ENCODE measurements around the gene MBD6.
"Not testable (repeated sequence)": the region's sequence is repeated elsewhere in the genome, so short reads cannot be mapped to it uniquely, and the experiment has no call there.

The MBD6 gene

DNA sequence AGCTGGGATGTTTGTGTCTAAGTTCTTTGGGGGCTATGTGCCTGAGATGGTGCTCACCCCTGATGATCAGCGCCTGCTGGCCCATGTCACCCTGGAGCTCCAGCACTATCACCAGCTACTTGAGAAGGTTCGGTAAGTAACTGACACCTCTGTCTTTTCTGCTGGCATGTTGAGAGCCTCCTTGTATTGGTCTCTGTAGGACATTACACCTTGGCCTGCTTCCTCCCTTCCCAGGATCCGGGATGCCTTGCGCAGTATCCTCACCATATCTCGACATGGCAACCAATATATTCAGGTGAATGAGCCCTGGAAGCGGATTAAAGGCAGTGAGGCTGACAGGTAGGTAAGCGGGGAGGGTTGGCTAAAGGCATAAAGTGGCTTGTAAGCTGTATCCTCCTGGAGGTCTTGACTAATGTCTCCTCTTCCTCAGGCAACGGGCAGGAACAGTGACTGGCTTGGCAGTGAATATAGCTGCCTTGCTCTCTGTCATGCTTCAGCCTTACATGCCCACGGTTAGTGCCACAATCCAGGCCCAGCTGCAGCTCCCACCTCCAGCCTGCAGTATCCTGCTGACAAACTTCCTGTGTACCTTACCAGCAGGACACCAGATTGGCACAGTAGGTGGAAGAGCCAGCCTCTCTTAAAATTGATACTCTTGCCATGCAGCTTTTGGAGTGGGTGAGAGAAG, 7.8 kb upstream of the MBD6 start:
- DNase-seq (ENCODE audit: low read depth in 3 of 3), result no peak

DNA sequence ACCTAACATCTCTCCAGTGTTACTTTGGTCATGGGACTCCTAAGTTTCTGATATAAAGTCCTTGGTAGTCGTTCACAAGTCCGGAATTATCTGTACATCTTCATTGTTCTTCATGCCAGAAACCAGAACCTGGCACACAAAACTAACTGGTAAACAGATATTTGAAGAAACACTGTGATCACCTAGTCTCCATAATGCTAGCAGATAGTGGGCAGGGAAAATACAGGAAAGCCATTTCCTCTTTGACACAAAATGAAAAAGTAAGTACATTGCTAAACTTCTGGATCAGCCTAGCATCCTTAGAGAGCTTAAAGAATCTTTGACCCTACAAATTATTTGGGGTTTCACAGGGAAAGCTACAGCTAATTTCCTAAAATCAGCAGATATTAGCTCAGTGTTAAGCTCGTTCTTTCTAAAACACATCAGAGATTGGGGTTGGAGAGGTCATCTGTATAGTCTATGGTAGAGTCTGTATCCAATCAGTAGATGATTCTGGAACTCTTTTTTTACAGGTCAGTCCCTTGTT, 7.2 kb upstream of the MBD6 start:
- DNase-seq (ENCODE audit: low read depth in 3 of 3), result no peak

DNA sequence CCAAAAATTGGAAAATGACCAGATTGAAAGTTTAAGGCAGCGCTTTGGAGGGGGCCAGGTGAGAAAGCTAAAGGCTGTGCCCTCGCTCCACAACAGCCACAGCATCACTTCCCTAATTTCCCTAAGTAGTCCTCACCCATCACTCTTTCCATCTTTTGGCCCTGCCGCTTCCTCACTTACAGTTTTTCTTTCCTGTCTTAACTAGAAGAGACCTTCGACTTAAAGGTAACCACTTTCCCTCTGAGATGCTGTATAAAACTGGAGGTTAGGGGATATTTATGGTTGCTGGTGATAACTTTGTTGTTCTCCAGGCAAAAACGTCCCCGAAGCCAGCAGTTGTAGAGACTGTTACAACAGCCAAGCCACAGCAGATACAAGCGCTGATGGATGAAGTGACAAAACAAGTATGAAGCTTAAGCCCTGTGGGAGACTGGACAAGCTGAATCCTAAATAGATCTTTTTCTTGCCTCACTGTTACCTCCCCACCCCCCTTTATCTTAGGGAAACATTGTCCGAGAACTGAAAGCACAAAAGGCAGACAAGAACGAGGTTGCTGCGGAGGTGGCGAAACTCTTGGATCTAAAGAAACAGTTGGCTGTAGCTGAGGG, 6.6 kb upstream of the MBD6 start:
- no peak for DNase-seq (ENCODE audit: low read depth in 3 of 3)

DNA sequence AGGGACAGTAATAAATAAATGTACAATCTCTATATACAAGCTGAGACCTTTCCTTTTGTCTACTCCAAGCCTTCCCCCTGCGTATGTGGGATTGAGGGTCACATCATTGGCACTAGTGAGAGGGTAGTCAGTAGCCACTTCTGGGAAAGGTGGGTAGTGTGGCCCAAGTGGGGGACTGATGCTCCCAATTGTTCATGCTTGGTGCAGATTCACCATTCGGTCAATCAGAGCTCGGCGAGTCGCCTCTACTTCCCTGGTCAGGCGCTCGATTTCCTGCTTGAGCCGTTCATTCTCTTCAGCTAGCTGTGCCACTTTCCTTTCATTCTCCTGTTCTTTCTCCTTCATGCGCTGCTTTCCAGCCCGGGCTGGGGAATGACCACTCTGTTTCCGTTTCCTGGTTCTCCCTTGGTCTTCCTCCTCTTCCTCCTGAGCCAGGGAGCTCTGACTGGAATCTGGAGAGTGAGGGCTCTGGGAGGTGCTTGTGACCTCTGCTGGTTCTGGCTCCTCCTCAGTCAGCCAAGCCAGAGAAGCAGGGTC, 5.9 kb upstream of the MBD6 start:
- DNase-seq (ENCODE audit: low read depth in 3 of 3), result no peak

DNA sequence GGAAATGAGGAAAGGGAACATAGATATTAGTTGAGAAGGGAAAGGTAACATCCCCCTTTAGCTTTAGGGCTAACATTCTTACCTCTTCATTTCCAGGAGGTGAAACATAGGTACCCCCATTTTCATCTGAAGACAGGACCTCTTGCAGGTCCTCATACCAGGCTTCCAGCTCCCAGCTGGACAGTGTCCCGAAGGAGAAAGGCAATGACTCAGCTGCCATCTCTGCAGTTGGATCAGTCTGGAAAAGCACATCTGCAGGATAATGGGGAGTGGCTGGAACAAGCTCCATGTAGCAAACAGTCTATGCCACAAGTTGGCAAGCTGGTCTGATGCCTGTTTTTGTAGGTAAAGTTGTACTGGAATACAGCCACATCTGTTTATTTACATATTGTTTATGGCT, 5.4 kb upstream of the MBD6 start:
- no peak for DNase-seq (ENCODE audit: low read depth in 3 of 3)

DNA sequence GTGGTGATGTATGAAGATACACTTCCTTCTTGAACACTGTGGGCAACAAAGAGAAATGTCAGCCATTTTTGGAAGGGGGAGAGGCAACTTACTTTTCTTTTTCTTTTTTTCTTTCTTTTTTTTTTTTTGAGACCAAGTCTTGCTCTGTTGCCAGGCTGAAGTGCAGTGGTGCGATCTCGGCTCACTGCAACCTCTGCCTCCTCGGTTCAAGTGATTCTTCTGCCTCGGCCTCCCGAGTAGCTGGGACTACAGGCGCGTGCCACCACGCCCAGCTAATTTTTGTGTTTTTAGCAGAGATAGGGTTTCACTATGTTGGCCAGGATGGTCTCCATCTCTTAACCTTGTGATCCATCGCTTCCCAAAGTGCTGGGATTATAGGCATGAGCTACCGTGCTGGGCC, 4.9 kb upstream of the MBD6 start:
- not testable (repeated sequence) for DNase-seq (ENCODE audit: low read depth in 3 of 3)

DNA sequence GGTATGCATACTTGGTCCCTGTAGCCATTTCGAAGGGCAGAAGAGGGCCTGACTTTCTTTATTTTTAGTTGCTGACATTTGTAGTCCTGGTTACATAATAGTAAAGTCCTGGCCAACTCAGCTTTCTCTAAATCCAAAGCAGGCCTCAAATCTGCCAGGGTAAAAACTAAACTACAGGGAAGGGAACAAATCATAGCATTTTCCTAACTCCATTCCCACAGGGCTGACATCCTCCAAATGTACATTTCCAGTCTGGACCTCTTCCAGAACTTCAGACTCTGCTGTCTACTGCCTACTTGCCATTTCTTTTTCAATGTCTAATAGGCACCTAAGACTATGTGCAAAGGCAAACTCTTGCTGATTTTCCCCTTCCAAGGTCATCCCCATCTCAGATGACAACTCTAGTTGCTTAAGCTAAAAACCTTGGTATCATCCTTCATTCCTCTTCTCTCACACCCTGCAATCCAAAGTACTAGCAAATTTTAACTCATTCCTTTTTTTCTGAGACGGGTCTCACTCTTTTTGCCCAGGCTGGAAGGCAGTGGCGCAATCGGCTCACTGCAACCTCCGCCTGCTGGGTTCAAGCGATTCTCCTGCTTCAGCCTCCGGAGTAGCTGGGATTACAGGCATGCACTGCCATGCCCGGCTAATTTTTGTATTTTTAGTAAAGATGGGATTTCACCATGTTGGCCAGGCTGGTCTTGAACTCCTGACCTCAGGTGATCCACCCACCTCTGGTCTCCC, 4.3 kb upstream of the MBD6 start:
- DNase-seq (ENCODE audit: low read depth in 3 of 3), result no peak

DNA sequence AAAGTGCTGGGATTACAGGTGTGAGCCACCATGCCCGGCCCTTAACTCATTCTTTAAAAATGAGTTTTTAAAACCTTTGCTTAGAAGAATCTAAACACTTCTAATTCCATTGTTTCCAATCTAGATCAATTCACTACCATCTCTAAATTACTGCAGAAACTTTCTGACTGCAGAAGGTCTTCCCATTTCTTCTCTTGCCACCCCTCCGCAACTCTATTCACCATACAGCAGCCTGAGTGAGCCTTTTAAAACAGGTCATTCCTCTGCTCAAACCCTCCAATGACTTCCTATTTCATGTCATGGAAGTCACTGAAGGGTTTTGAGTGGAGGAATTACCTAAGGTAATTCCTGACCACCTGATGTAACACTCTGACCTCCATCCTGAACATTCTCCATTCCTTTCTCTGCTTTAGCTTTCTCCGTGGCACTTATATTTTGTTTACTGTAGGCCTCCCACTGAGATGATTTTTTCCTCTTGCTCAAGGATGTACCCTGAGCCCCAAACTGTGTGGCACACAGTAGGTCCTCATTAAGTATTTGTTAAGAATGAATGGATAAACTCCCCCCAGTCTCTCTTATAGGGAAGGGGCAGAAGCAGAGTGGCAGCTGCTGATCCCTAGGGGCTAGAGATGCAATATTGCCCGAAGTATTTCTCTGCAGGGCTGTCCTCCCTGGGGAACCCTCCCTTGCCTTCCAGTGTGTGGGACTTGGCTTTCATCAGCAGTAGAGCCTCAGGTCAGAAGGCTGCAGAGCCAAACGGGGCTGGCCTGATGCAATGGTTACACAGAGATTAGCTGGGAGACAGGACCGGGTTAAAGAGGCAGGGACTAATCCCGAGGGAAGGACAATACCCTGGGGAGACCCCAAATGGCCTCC, 3.5 kb upstream of the MBD6 start:
- peak in 1 of 3 donors; percentile 19 for DNase-seq (ENCODE audit: low read depth in 3 of 3)

DNA sequence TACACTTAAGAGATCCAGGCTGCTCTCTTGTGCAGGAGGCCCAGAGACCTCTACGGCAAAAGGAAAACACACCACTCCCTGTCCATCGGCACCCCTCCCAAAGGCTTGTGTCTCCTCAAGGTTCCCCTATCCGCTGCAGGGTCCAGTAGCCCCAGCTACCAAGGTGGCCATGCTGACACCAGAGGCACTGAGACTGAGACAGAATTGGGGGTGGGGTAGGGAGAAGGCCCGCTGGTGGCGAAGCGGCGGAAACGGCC, 2.9 kb upstream of the MBD6 start:
- DNase-seq (ENCODE audit: low read depth in 3 of 3), result no peak

DNA sequence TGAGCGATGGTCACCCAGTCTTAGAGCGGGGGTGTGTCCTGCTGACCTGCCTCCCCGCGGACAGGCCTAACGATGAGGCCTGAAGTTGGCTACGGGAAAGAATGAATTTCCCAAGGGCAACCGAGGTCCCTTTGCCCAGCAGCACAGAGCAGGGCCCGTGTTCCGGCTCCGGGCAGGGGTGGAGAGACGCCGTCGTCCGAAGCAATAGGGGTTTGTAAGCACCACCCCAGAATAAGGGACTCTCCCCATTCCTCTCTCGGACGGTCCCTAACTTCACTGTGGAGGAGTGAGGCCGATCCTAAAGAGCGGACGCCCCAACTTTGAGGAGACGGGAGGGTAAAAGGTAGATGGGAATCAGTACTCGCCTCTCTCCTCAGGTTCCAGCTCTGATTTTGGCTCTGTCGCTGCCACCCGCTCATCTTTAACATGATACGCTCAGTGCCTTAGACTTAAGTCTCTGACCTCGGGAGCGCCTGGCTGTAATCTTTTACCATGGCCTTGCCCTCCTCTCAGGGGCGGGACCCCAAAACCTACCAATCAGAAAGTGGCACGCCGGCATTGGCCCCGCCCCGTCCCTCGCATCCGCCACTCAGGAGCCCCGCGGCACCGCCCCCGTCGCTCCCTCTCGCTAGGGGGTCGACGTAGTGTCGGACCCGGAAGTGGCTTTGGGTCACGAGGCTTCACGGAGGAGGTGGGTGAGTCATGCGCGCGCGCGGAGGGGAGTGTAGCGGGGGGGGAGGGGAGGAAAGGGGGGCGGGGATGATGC, 2.4 kb upstream of the MBD6 start, which contains the start of gene DDIT3:
DDIT3 (minus strand) TSS at position 462 of the 766 bp plus-strand sequence. CDS start 3,108 bp downstream, outside the sequence.
- DNase-seq (ENCODE audit: low read depth in 3 of 3), result peak; percentile 99

DNA sequence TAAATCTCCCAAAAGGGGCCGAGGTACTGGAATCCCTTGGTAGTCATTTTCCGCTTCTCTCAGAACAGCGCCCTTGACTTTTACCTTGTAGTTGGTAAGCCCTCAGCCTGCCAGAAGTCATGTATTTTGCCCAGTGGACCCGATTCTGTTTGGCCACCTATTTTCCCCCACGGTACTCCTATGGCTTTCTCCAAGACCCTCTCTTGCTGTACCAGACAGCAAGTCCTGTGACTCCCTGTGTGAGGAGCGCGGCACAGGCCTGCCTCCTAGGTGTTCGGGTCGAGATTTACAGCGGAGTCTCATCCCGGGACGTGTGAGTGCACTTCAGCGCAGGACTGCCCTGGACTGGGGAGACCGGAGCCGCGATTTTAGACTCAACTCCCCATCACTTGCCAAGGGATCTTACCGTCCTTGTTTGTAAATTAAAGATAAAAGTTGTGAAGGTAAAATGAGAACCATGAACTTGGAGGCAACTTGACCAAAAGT, 1.1 kb upstream of the MBD6 start:
- DNase-seq (ENCODE audit: low read depth in 3 of 3), result no peak

DNA sequence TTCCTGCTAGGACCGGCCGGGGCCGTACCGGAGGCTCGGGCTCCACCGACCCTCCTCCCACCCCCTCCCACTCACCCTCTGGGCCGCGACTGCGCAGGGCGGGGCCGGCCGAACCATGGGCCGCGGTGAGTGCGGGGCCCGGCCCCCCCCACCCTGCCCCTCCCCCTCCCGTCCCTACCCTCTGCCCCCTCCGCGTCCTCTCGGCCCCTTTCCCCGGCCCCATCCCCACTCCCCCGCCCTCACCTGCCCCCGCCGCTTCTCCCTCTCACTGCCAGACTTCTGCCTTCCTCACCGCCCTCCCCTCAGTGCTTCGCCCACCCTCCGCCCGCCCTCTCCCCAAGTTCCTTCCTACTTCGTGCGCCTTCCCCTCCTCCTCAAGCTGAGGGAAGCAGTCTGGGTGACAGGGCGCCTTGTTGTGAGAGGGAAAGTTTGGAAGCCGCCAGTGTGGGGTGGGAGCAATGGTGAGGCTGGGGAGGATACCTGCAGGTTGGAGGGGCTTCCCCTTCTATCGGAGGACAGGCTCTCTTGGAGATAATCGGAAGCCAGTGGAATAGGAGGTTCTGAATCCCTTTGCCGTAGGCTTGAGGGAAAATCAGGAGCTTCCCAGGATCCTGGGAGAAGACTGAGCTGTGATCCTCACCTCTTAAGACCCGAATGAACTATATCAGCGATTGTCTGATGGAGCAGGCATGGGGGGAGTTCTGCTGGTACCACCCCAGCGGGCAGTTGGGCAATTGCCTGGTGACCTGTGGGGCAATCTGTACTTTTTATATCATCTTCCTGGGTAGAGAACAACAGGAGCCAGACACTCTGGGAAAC, 472 bp downstream of the MBD6 start:
- no peak for DNase-seq (ENCODE audit: low read depth in 3 of 3)

DNA sequence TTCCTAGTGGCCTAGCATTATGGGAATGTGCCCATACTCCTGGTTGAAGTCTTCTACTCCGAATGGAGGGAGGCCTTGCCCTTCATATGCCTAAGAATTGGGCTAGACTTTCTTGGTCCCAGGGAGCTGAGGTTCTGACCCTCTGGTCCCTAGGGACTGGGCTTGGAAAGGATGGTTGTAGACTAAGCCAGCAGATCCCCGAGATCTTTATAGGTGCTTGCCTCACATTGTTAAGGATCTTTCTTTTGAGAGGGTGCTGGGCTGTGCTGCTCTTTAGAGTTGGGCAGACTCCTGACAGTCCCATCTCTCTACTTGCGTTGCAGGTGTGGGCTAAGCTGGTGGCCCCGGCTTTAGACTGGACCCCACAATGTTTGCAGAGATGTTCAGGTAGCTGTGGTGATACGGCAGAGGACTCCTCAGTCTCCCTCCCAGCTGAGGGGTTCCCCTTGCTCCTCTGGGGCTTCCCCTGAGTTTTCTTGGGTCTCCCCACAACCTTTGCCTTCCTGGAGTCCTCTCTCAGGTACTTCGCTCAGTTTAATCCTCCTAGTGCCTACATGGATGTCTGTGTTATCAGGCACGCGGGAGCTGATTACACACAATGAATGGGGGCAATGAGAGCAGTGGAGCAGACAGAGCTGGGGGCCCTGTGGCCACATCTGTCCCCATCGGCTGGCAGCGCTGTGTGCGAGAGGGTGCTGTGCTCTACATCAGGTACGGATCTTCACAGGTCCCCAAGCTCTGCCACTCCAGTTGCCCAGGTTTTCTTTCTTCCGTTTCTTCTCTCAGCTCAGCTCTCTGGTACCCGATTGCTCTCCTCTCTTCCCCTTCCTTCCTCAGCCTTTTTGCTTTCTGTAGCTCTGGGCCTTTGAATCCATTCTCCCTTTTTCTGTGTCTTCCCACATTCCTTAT, 1.3 kb downstream of the MBD6 start:
- no peak for DNase-seq (ENCODE audit: low read depth in 3 of 3)

DNA sequence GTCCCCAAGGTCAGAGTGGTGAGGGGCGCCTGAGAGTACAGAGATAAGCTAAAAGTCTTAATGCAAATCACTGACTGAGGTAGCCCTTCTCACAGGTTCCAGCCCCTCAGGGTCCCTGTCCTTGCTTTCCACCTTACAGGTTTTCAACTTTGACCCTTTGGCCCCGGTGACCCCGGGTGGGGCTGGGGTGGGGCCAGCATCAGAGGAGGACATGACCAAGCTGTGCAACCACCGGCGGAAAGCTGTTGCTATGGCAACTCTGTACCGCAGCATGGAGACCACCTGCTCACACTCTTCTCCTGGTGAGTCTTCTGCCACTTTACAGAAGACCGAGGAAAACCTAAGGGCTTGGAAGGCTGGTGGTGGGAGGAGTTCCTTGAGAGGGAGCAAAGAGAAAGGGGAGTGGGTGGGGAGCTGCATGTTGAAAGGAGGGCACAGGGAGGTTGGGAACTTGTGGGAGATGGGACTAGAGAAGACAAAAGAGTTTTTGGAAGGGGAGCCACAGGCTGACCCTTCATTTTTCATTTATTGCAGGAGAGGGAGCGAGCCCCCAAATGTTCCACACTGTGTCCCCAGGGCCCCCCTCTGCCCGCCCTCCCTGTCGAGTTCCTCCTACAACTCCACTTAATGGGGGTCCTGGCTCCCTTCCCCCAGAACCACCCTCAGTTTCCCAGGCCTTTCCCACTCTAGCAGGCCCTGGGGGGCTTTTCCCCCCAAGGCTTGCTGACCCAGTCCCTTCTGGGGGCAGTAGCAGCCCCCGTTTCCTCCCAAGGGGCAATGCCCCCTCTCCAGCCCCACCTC, 2.4 kb downstream of the MBD6 start:
- DNase-seq (ENCODE audit: low read depth in 3 of 3), result no peak

DNA sequence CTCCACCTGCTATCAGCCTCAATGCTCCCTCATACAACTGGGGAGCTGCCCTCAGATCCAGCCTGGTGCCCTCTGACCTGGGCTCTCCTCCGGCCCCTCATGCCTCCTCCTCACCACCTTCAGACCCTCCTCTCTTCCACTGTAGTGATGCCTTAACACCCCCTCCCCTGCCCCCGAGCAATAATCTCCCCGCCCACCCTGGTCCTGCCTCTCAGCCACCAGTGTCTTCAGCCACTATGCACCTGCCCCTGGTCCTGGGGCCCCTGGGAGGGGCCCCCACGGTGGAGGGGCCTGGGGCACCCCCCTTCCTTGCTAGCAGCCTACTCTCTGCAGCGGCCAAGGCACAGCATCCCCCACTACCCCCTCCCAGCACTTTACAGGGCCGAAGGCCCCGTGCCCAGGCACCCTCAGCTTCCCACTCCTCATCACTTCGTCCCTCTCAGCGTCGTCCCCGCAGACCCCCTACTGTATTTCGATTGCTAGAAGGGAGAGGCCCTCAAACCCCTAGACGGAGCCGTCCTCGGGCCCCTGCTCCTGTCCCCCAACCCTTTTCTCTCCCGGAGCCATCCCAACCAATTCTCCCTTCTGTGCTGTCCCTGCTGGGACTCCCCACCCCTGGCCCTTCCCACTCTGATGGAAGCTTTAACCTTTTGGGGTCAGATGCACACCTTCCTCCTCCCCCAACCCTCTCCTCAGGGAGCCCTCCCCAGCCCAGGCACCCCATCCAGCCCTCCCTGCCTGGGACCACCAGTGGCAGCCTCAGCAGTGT, 3.2 kb downstream of the MBD6 start:
- DNase-seq (ENCODE audit: low read depth in 3 of 3), result no peak

DNA sequence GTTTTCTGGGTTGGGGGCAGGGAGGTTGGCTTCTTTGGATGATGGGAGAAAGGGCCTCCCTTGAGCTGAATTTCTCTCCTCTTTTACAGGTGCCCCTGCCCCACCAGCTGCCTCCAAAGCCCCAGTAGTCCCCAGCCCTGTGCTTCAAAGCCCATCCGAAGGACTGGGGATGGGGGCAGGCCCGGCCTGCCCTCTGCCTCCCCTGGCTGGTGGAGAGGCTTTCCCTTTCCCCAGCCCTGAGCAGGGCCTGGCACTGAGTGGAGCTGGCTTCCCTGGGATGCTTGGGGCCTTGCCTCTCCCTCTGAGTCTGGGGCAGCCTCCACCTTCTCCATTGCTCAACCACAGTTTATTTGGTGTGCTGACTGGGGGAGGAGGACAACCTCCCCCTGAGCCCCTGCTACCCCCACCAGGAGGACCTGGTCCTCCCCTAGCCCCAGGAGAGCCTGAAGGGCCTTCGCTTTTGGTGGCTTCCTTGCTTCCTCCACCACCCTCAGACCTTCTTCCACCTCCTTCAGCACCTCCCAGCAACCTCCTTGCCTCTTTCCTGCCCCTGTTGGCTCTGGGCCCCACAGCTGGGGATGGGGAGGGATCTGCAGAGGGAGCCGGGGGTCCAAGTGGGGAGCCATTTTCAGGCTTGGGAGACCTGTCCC, 4.0 kb downstream of the MBD6 start:
- no peak for DNase-seq (ENCODE audit: low read depth in 3 of 3)

DNA sequence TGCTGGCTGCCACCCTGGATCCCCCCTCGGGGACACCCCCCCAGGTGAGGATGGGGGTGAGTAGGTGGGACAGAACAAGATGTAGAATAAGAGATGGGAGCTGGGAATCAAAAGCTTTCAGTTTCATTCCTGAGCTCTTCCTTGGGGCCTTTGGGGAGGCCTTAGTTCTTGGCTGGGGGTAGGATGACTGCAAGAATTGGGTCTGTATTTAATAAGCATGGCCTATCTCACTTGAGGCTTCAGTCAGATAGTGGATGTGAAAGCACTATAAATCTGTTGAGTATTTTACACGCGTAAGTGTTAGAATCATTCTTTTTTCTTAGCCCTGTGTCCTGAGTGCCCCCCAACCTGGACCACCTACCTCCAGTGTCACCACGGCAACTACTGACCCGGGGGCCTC, 4.6 kb downstream of the MBD6 start:
- DNase-seq (ENCODE audit: low read depth in 3 of 3), result no peak
